HG03066 (cell line): ENCODE measurements around the gene NOTCH4.
"Not testable (repeated sequence)": the region's sequence is repeated elsewhere in the genome, so short reads cannot be mapped to it uniquely, and the experiment has no call there.

Experiments used
- ATAC-seq: cut with Tn5 transposase; IDR thresholded peaks from one replicate; pipeline ENCODE4 v1.9.1; 2021; ENCODE audit warnings: low read depth; ENCODE audit not compliant: unreplicated experiment

Gene NOTCH4

DNA sequence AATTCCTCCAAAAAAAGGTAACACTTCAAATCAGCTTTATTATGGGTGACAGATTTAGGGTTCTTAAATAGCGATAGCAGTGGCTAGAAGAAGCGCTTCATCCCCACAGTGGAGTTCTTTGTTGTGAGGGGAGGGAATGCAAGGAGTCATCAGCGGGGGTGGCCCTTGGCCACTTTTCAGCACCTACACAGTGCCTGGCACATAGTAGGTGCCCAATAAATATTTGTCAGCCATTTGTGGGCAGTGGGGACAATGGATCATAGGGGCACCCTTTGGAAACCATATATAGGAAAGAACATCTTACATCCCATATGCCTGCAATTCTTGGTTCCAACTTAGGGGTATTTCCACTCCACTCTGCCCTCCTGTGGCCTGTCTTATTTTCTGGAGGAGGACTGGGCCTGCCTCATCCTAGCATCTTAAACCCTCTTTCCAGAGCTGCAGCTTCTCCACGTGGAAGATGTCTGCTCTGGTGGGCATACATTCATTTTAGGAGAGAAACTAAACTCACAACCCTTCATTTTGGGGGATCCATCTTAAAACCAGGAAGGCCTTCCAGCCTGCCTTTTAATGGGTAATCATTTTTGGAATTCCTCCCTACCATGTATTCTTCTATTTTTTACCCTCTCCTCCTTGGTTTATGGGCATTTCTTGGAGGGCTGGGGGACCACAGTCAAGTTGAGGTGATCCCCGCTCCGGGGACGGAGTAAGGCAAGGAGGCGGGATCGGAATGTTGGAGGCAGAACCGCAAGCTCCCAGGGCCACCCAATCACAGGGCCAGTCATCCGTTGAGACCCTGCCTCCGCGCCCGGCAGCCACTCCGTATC is 28.8 kb downstream of the NOTCH4 start:
- ATAC-seq: peak; percentile 70

DNA sequence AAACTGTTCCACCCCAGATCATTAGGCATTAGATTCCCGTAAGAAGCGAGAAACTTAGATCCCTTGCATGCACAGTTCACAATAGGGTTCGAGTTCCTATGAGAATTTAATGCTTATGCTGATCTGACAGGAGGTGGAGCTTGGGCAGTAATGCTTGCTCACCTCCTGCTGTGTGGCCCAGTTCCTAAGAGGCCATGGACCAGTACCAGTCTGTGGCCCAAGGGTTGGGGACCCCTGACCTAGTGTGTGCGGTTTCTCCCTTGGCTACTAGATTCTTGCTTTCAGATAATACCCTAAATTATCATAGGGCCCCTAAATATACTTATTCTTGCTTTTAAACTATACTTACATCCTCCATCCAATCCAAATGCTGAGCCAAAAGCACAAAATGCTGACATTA is 29.5 kb downstream of the NOTCH4 start:
- ATAC-seq: no peak

DNA sequence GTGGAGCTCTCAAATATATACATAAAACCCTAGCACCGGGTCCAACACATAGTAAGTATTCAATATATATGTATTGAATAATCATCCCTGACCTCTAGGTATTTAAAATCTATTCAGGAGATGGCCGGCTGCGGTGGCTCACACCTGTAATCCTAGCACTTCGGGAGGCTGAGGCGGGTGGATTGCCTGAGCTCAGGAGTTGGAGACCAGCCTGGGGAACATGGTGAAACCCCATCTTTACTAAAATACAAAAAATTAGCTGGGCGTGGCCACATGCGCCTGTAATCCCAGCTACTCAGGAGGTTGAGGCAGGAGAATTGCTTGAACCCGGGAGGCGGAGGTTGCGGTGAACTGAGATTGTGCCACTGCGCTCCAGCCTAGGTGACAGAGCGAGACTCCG is 30.8 kb downstream of the NOTCH4 start:
- ATAC-seq: not testable (repeated sequence)

DNA sequence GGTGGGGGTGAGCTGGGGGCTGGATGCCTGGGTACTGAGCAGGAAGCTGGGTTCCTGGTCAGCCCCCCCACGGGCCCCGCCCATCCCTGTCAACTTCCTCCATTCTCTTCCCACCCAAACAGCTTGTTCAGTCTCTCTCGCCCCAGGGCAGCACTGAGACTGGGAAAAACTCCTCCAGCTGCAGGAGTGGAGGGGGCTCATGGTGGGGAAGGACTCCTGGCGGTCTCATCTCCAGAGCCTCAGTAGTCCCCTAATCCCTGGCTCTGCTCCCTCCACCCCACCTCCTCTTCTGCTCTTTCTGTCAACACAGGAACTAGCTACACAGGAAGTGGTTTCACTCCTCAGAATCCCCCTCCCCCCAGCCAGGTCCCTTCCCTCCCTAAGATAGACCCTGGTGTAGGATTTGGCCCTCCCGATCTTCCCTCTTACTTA is 31.2 kb downstream of the NOTCH4 start, which contains the start of gene GPSM3:
TSS of gene GPSM3 (minus strand) at position 36 of the 432 bp plus-strand sequence. CDS start 130 bp downstream, outside the sequence.
- ATAC-seq: no peak

DNA sequence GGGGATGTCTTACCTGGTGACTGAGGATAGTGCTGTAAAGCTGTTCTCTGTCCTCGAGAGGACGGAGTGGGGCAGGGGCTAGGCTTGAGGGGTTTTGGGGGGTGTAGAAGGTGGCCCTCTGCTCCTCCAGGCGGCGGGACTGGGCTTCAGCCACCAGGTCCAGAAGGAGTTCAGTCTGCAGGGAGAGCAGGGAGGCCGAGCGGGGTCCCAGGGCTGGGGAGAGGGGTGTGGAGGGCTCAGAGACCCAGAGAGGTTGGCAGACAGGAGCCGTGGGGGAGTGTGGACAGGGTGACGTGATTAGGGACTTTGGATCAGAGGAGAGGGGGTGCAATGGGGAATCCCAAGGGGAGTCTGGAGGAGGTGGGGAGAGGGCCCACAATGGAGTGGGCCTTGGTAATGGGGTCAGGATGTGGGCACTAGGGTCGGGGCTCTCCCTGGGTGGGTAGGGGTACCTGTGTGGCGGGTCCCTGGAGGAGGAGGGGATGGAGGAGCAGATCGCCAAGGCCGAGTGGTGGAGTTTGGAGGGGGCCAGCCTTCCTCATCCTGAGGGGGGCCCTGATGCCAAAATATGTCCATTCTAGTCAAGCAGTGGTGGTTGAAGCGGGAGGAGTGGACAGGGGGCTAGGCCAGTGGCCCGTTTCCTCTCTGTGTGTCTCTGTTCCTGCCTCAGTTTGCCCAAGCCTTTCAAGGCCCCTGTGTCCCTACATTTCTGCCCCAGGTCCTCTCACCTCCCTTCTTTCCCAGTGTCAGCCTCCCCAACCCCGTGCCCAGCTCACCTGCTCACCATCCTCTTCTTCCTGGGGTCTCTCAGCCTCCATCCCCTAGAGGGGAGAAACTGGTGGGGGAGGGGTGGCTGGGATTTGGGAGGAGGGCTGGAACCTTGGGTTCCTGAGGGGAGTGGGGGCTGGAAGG is 31.9 kb downstream of the NOTCH4 start:
- no peak for ATAC-seq

DNA sequence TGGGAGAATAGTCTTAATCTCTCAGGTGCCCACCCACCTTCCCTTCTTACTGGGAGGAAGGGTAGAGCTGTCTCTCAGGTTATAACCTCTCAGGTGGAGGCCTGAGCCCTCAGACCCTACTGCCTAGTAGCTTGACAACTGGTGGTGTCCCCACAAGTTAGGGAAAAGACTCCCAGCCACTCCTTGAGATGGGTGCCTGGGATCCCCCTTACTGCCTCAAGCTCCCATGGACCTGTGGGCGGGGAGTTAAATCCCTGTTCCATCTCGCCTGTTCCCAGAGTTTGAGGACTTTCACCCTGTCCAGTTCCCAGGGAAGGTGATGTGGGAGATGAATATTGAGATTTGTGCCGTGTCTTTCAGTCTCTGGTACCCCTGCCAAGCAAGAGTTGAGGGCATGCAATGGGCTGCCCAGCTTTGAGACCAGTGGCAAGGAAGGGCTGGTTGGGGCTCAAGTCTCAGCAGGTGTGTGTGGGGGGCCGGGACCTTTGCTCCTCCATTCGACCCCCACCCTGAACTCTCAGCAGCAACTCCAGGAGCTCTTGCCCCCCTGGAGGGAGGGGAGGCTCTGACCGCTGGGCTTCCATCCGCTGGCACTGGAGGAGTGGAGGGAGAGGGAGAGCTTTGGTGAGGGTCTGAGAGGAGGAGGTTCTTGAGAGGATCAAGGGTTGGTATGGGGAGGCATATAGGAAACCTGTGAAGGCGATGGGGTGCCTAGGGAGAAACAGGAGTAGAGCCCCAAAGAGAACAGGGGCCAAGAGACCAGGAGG is 32.8 kb downstream of the NOTCH4 start:
- ATAC-seq: no peak

DNA sequence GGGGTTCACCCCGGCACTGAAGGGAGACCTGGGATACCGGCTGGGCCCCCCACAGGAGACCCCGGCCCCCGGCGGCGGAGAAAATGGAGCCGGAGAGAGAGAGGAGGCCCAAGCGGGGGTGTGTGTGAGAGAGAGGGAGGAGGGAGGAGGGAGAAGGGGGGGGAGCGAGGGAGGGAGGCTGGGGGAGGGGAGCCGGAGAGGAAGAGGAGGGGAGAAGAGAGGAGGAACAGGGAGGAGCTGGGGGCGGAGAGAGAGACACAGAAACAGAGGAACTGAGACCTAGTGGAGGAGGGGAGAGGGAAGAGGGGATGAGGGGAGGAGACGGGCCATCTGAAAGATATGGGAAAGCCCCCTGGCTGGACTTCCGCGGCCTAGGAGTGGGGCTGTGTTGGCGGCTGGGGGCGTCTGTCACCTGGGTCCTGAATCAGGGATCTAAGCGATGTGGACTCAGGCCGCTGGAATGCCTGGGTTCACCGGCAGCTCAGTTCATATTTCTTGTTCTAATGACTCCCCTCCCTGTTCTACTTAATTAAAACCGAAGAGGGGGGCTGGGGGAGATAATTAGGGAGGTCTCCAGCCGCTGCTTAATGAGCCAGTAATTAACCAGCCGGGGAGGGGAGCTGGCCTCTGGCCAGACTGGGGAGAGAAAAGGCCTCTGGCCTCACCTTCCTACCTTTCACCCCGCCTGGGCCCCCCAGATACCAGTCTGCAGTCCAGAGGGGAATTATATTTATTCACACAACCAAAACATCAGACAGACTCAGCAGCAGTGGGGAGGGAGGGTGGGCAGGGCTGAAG is 33.6 kb downstream of the NOTCH4 start, which contains the start of gene PBX2:
TSS of gene PBX2 (minus strand) at position 149 of the 798 bp plus-strand sequence. CDS start 287 bp downstream, outside the sequence.
- ATAC-seq: peak; percentile 51

DNA sequence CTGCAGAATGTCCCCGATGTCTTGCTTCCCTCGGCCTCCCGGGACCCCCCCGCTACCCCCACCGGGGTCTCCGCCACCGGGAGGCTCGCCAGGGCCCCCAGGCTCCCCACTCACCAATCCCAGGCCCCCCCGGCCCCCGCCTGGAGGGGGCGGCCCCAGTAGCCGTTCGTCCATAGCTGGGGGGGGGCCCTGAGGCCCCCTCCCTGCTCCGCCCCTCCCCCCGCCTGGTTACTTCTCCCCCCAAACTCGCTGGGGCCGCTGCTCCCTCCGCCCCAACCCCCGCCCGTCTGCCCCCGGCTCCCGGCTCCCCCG is 34.2 kb downstream of the NOTCH4 start:
- no peak for ATAC-seq

DNA sequence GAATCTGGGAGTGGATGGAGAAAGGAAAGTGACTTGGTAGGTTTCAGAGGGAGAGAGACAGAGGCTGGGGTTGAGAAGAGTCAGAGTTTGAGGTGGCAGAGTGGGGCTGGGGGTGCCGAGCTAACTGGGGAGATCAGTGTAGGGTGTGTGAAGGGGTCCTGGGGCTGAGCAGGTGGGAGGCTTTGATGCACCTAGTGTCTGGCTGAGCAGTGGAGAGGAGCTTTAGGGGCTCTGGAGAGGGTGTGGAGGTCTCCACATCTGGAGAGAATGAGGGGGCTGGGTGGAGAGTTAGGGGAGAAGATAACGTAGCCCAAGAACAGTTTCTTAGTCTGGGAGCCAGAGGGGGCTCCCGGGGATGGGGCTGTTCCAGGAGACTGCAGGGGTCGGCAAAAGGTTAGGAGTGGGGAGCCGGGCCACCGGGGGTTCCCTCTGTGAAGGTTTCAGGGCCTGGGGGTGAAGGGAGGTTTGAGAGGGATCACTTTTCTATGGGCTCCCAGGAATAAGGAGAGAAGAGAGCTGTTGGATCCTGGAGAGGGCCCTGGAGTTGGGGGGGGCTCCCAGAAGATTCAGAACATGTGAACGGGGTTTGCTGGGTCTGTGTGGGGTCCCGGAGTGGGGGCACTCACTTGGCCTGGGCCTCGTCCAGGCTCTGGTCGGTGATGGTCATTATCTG is 34.7 kb downstream of the NOTCH4 start:
- no peak for ATAC-seq

DNA sequence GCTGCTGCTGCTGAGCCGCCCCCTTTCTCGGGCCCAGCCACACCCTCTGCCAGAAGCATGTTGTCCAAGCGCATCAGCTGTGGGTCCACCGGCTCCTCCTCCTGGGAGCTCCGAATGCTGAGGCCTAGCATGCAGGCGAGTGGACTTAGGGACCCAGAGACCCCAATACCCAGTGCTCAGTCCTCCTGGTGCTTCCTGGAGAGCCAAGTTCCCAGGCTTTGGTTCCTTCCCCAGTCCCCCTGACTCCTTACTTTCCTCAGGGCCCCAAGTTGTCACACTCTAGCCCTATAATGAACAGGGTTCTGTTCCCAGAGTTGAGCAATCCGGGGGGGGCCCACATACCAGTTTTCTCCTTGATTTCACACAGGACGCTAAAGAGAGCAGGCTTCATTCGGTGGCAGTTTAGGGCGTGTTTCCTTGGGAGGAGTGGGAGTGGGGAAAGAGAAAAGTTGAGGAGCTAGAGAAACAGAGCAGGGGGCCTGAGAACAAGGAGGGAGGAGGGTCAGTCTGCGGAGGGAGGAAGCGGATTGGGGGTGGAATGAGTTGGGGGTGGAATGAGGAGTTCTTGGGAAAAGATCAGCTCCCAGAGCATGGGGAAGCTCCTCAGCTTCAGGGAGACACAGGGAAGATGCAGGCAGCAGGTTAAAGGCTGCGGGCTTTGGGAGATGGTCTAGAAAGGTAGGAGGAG is 35.3 kb downstream of the NOTCH4 start:
- no peak for ATAC-seq

DNA sequence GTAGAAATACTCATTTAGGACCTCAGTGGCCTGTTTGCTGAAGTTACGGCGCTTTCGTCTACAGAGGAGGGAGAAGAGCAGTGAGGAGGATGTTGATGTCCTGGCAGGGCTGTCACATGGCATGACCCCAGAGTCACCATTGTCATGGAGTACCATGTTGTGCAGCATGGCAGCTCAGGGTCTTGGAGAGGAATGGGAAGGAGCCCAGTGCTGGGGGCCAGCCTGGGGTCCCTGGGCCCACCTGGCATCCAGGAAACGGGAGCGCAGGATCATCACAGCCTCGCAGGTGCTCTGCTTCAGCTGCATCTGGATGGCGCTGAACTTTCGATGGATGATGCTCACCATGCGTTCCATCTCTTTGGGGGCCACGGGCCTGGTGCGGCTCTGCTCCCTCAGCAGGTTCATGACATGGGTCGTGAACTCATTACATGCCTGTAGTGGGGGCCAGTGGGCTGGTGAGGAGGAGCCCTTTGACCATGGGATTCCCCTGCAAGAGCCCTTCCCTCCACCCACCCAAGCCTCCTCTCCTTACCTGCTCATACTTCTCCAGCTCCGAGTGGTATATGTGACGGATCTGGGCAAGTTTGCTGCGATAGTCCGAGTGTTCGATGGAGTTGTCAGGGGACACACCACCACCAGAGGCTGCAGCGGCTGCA is 36.0 kb downstream of the NOTCH4 start:
- ATAC-seq: not testable (repeated sequence)

DNA sequence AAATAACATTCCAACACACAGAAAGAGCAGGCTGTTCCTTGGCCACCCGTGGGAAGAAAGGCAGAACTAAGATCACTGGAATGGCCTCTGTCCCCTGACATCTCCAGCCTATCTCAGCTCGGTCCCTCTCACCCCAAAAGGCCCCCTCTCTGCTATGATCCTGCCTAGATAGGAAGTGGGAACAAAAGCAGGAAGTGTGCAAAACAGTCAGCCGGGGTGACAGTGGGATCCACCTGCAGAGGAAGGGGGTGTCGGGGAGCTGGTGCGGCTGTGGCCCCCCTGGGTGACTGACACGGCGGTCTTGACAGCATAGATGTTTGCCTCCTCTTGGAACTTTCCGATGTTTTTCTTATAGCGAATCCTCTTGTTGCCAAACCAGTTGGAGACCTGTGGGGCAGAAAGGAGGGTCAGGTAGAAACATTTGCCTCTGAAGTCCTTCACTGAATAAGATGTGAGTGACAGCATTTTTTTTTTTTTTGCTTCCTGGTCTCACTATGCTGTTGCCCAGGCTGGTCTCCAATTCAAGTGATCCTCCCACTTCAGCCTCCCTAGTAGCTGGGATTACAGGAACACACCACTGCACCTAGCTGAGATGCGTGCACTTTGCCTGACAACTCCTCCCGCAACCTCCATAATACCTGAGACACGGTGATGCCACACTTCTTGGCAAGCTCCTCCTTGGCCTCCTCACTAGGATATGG is 36.7 kb downstream of the NOTCH4 start:
- ATAC-seq: no peak

DNA sequence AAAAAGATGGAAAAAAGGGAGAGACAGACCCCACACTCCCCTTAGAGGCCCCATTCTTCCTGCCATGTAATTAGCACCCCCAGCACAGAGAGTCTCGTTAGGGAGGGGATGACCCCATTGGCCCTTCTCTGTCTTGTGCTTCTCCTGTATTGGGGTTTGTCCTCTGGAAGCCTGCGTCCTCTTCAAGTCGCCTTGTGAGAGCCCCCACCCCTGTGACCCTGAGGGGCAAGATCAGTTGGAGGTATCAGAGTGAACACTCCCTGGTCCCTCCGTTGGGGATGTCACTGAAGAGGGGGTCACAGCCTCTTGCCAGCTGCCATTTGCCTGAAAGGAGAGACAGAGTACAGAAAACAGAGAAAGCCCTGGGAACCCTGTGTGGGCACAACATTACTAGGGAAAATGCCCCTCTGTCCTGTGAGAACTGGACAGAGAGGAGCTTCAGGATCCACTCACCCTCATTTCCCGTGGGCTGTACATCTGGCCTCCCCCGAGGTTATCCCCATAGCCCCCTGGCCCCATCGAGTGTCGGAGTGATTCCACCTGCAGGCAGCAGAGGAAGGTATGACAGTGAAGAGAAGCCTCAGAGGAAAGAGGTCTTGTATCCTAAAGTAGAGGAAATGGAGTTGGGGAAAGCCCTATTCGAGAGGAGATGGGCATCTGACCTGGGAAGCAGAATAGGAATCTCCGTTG is 37.6 kb downstream of the NOTCH4 start:
- ATAC-seq: not testable (repeated sequence)

DNA sequence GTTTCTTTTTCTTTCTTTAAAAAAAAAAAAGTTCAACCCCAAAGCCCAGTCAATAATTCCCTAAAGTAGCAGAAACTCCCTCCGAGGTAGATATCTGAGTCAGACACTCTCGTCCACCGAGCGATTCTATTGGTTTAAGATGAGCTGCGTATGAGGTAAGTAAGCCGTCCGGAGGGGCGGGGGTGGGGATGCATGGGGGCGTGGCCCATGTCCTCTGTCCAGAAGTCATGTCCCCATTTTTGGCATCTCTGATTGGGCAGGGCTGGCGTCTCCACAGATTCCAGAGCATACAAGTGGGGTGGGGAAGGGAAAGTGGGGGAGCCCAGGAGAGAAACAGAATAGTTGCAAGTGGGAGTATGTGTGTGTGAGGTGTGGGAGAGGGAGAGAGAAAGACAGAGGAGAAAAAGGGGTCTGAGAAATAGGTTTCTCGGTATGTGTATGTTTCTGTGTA is 38.2 kb downstream of the NOTCH4 start:
- ATAC-seq: not testable (repeated sequence)

DNA sequence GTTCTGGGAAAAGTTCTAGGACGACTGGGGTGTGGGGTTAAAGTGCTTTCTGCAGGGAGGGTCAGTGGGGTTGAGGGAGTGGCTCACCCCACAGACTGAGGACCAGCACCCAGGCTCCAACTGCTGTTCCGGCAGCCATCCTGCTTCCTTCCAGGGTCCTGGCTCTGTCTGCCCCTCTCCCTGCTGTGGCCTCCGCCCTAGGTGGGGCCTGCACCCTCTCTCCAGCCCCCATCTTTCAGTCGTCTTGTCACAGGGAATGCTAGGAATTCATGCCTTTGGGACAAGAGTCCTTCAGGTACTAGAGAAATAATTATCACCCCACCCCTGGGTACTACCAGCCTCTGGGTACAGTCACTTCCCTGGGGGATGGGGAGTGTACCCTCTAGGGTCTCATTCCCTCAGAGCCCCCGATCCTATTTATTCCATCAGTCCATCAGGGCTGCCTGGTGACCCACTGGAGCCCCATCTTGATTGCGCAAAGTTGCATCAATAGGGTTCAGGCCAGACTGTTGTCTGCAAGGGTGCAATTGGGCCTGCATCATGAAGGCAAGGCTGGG is 39.7 kb downstream of the NOTCH4 start, which contains the start of gene AGER:
TSS of gene AGER (minus strand) at position 170 of the 557 bp plus-strand sequence. CDS start at position 139, 31 bp downstream.
- no peak for ATAC-seq

DNA sequence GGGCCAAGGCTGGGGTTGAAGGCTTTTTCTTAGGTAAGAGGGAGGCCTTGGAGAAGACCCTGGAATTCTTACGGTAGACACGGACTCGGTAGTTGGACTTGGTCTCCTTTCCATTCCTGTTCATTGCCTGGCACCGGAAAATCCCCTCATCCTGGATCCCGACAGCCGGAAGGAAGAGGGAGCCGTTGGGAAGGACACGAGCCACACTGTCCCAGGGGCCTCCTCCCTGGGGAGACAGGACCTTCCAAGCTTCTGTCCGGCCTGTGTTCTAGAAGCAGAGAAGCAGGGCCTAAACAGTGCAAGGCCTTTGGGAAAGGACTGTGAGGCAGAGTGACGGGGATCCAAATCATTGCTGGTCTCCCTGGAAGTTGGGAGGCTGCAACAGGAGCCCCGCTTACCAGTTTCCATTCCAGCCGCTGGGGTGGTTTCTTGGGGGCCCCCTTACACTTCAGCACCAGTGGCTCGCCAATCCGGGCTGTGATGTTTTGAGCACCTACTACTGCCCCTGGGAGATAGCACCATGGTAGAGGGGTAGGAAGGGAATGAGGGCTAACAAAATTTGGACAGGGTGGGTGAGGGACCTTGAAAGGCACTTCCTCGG is 40.3 kb downstream of the NOTCH4 start:
- no peak for ATAC-seq
